ENCODE measurements around the gene GALNT16. TPM values are rescaled to one million over a fixed set of nuclear protein-coding genes. Genes with fewer than 3 reads are reported as not detected.

The GALNT16 gene
- total RNA-seq, 4 donors from 2014 or later: 3.7 to 16.2 (median 6.7) TPM

DNA sequence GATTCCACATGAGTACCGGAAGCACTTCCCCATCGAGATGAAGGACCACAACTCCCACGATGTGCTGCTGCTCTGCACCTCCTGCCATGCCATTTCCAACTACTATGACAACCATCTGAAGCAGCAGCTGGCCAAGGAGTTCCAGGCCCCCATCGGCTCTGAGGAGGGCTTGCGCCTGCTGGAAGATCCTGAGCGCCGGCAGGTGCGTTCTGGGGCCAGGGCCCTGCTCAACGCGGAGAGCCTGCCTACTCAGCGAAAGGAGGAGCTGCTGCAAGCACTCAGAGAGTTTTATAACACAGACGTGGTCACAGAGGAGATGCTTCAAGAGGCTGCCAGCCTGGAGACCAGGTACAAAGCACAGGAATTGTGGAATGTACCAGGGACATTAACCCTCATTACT lies 22.4 kb upstream of the GALNT16 start:
- Histone ChIP-seq H3K4me1 (peaks cover 0 to 4% (median 0%) of the 10 kb centered on the region in 3 donors), H3K9me3 (no peaks in the 10 kb centered on the region), H3K27ac (no peak overlapping the region), H3K36me3 (peaks cover 8 to 84% of the 10 kb centered on the region in 2 donors), H3K27me3 (no peaks in the 10 kb centered on the region), H3K4me3 (no peak overlapping the region)
- TF ChIP-seq EP300 (IDR thresholded peaks at IDR 0.05) (no peak), POLR2A (IDR thresholded peaks at IDR 0.05) (no peak), CTCF (IDR thresholded peaks at IDR 0.05) (no peak), POLR2AphosphoS5 (IDR thresholded peaks at IDR 0.05) (no peak)
- no peak for ATAC-seq
- WGBS, 2 donors (ENCODE audit: low coverage in 1 of 2): 80% methylated on average over 4 of the region's 12 CpGs; no CpG with 5 or more reads in 1 of the 2 donors

- peaks cover 8 to 73% of the 10 kb centered on the region in 2 donors for H3K36me3 ChIP-seq
- peaks cover 0 to 17% (median 0%) of the 10 kb centered on the region in 3 donors for H3K4me1 ChIP-seq
- H3K27me3 ChIP-seq: no peaks in the 10 kb centered on the region
- no peak for ATAC-seq
- H3K9me3 ChIP-seq: no peaks in the 10 kb centered on the region
- H3K4me3 ChIP-seq: no peak overlapping the region
- WGBS, 2 donors (ENCODE audit: low coverage in 1 of 2): 81 to 89% methylated on average over 3 of the region's 4 CpGs
- no peak overlapping the region for H3K27ac ChIP-seq
- no peak for TF ChIP-seq EP300 (IDR thresholded peaks at IDR 0.05)
- TF ChIP-seq CTCF (IDR thresholded peaks at IDR 0.05): no peak
- TF ChIP-seq POLR2AphosphoS5 (IDR thresholded peaks at IDR 0.05): no peak
- TF ChIP-seq POLR2A (IDR thresholded peaks at IDR 0.05): no peak
Observed at GRCh38 chr14:69238883-69239282, 21.1 kb upstream of the GALNT16 start.

- H3K27ac ChIP-seq: no peak overlapping the region
- H3K4me3 ChIP-seq: no peak overlapping the region
- H3K4me1 ChIP-seq: peaks cover 0 to 17% (median 0%) of the 10 kb centered on the region in 3 donors
- no peaks in the 10 kb centered on the region for H3K9me3 ChIP-seq
- WGBS, 2 donors (ENCODE audit: low coverage in 1 of 2): 81 to 91% methylated on average over 7 to 9 of the region's 13 CpGs
- ATAC-seq: no peak
- no peaks in the 10 kb centered on the region for H3K27me3 ChIP-seq
- no peak for TF ChIP-seq EP300 (IDR thresholded peaks at IDR 0.05)
- no peak for TF ChIP-seq POLR2AphosphoS5 (IDR thresholded peaks at IDR 0.05)
- TF ChIP-seq CTCF (IDR thresholded peaks at IDR 0.05): no peak
- no peak for TF ChIP-seq POLR2A (IDR thresholded peaks at IDR 0.05)
- H3K36me3 ChIP-seq: peaks cover 8 to 61% of the 10 kb centered on the region in 2 donors
Observed at GRCh38 chr14:69240527-69241173, 19.3 kb upstream of the GALNT16 start.

- ATAC-seq: no peak
- 58 to 59% methylated on average over 2 of the region's 2 CpGs for WGBS, 2 donors (ENCODE audit: low coverage in 1 of 2)
Observed at GRCh38 chr14:69241577-69241976, 18.4 kb upstream of the GALNT16 start.

More at GRCh38 chr14:69241577-69241976, 18.4 kb upstream of the GALNT16 start:
- no peak for TF ChIP-seq EP300 (IDR thresholded peaks at IDR 0.05)
- TF ChIP-seq POLR2A (IDR thresholded peaks at IDR 0.05): no peak
- TF ChIP-seq CTCF (IDR thresholded peaks at IDR 0.05): no peak
- no peak for TF ChIP-seq POLR2AphosphoS5 (IDR thresholded peaks at IDR 0.05)
- no peaks in the 10 kb centered on the region for H3K27me3 ChIP-seq
- no peaks in the 10 kb centered on the region for H3K9me3 ChIP-seq
- H3K4me1 ChIP-seq: peaks cover 0 to 17% (median 0%) of the 10 kb centered on the region in 3 donors
- no peak overlapping the region for H3K4me3 ChIP-seq
- no peak overlapping the region for H3K27ac ChIP-seq
- H3K36me3 ChIP-seq: peaks cover 8 to 52% of the 10 kb centered on the region in 2 donors
